GM23338 (cell line): ENCODE measurements around the gene ZNF830. TPM values are rescaled to one million over a fixed set of nuclear protein-coding genes. Genes with fewer than 3 reads are reported as not detected.

ENCODE experiments used
- polyA plus RNA-seq: library from polyadenylated mRNA; unstranded; fragments of >200 nt; fragmentation: Nextera tagmentation; extraction: Ambion mirVana; gene quantifications from 2 replicates; pipeline ENCODE4 v1.2.1, GENCODE V29; 2016
- total RNA-seq: library from RNA; depleted of rRNA; stranded (reverse); fragments of >200 nt; shearing (Covaris generic); gene quantifications from 2 replicates; pipeline ENCODE4 v1.2.3, GENCODE V29; 2014; rRNA removed

The ZNF830 gene
- total and polyA plus RNA-seq, 2 experiments from 2014 or later = 12.8 to 22.3 TPM

Other genes with a start within 250 kb of the ZNF830 start
- 0.94 TPM in 1 of 2 replicates, not detected in the other for gene CCT6B, start 80 bp upstream of the ZNF830 start, total RNA-seq
- 1.1 and 1.3 TPM in 2 replicates for gene CCT6B, start 80 bp upstream of the ZNF830 start, polyA plus RNA-seq
- 82.3 and 119 TPM in 2 replicates for gene LIG3, start 19.0 kb downstream of the ZNF830 start, total RNA-seq
- gene LIG3, start 19.0 kb downstream of the ZNF830 start, polyA plus RNA-seq = 16.4 and 17.6 TPM in 2 replicates
- 22.2 and 29.2 TPM in 2 replicates for gene RFFL, start 102.2 kb downstream of the ZNF830 start, total RNA-seq
- 4.1 and 6.4 TPM in 2 replicates for gene RFFL, start 102.2 kb downstream of the ZNF830 start, polyA plus RNA-seq
- 11.0 and 13.2 TPM in 2 replicates for gene RAD51D, start 158.3 kb downstream of the ZNF830 start, total RNA-seq
- gene RAD51D, start 158.3 kb downstream of the ZNF830 start, polyA plus RNA-seq = 5.9 and 7.3 TPM in 2 replicates
- not detected in 2 replicates for gene FNDC8, start 160.1 kb downstream of the ZNF830 start, total RNA-seq
- gene FNDC8, start 160.1 kb downstream of the ZNF830 start, polyA plus RNA-seq = not detected in 2 replicates
- gene NLE1, start 180.8 kb downstream of the ZNF830 start, total RNA-seq = 54.8 and 66.4 TPM in 2 replicates
- 16.6 and 17.9 TPM in 2 replicates for gene NLE1, start 180.8 kb downstream of the ZNF830 start, polyA plus RNA-seq
- 0.03 and 0.04 TPM in 2 replicates for gene UNC45B, start 186.3 kb downstream of the ZNF830 start, total RNA-seq
- gene UNC45B, start 186.3 kb downstream of the ZNF830 start, polyA plus RNA-seq = 0.16 TPM in 1 of 2 replicates, not detected in the other
- not detected in 2 replicates for gene SLC35G3, start 232.9 kb downstream of the ZNF830 start, total RNA-seq
- not detected in 2 replicates for gene SLC35G3, start 232.9 kb downstream of the ZNF830 start, polyA plus RNA-seq